IPS DF 6.9 (cell line): ENCODE measurements around the gene IGFBP4.
A peak's percentile ranks its signal among the peaks of the same experiment; 100 is the strongest.
"Not testable (repeated sequence)": the region's sequence is repeated elsewhere in the genome, so short reads cannot be mapped to it uniquely, and the experiment has no call there.

Experiments used
- DNase-seq: peaks from one replicate; pipeline ENCODE4 v3.0.0-alpha.2; 2013; ENCODE audit warnings: low read depth, low spot score
- H3K27ac ChIP-seq: one replicate; pipeline ENCODE4 v1.5.1; 2013; ENCODE audit warnings: low read length, control low read depth
- H3K27me3 ChIP-seq: 2 replicates; pipeline ENCODE4 v1.6.1; 2013; ENCODE audit warnings: mild to moderate bottlenecking, low read length; ENCODE audit not compliant: control insufficient read depth, insufficient read depth
- H3K36me3 ChIP-seq: 2 replicates; pipeline ENCODE4 v1.6.1; 2013; ENCODE audit warnings: low read length; ENCODE audit not compliant: control insufficient read depth, insufficient read depth
- H3K4me1 ChIP-seq: 2 replicates; pipeline ENCODE4 v1.6.1; 2013; ENCODE audit warnings: low read length; ENCODE audit not compliant: control insufficient read depth, insufficient read depth
- H3K4me3 ChIP-seq: 2 replicates; pipeline ENCODE4 v1.5.1; 2013; ENCODE audit warnings: mild to moderate bottlenecking, low read length
- H3K9me3 ChIP-seq: 2 replicates; pipeline ENCODE4 v1.6.1; 2013; ENCODE audit warnings: low read length, inconsistent platforms; ENCODE audit not compliant: control insufficient read depth, insufficient read depth
- WGBS: extraction: QIAGEN DNeasy Blood & Tissue Kit; methylation state at CpG from one replicate; pipeline ENCODE4 v1.1.7; 2013; ENCODE audit warnings: mixed read lengths, missing lambda C conversion rate; ENCODE audit not compliant: insufficient read length, insufficient coverage; 5-methylcytosine and 5-hydroxymethylcytosine counted together

The IGFBP4 gene

GRCh38 chr17:40443196-40443987 is at the start of gene IGFBP4:
TSS of gene IGFBP4 (plus strand) at chr17:40443450. CDS start at chr17:40443736, 286 bp downstream.
- Histone ChIP-seq H3K36me3 (no peaks in the 10 kb centered on the region), H3K9me3 (no peaks in the 10 kb centered on the region), H3K27me3 (no peaks in the 10 kb centered on the region), H3K27ac (no peak within 1 kb of the TSS), H3K4me1 (peaks cover 6% of the 10 kb centered on the region), H3K4me3 (peak within 1 kb of the TSS; percentile 38; the same call in 1 of the 2 replicates)
- no peak for DNase-seq
- WGBS = no CpG with 5 or more reads among the region's 98 CpGs

- no peak overlapping the region for H3K4me3 ChIP-seq
- no peaks in the 10 kb centered on the region for H3K27me3 ChIP-seq
- H3K9me3 ChIP-seq = no peaks in the 10 kb centered on the region
- no peak overlapping the region for H3K27ac ChIP-seq
- no CpG with 5 or more reads among the region's 4 CpGs for WGBS
- no peaks in the 10 kb centered on the region for H3K4me1 ChIP-seq
- DNase-seq = no peak
- H3K36me3 ChIP-seq = peaks cover 30% of the 10 kb centered on the region; the same call in 1 of the 2 replicates
These were observed 44.1 kb upstream of the IGFBP4 start for GRCh38 chr17:40399185-40399584.

- no peak overlapping the region for H3K4me3 ChIP-seq
- H3K36me3 ChIP-seq = peaks cover 36% of the 10 kb centered on the region; the same call in 1 of the 2 replicates
- no CpG with 5 or more reads among the region's 1 CpG for WGBS
- no peak overlapping the region for H3K27ac ChIP-seq
- H3K9me3 ChIP-seq = no peaks in the 10 kb centered on the region
- H3K27me3 ChIP-seq = no peaks in the 10 kb centered on the region
- no peak for DNase-seq
- H3K4me1 ChIP-seq = no peaks in the 10 kb centered on the region
These were observed 40.6 kb upstream of the IGFBP4 start for GRCh38 chr17:40402668-40403067.

- H3K27me3 ChIP-seq = no peaks in the 10 kb centered on the region
- H3K4me3 ChIP-seq = no peak overlapping the region
- H3K4me1 ChIP-seq = no peaks in the 10 kb centered on the region
- H3K36me3 ChIP-seq = peaks cover 31% of the 10 kb centered on the region; the same call in 1 of the 2 replicates
- WGBS = no CpG with 5 or more reads among the region's 3 CpGs
- no peaks in the 10 kb centered on the region for H3K9me3 ChIP-seq
- no peak overlapping the region for H3K27ac ChIP-seq
- DNase-seq = no peak
These were observed 39.2 kb upstream of the IGFBP4 start for GRCh38 chr17:40404003-40404402.

GRCh38 chr17:40407460-40407859 is 35.8 kb upstream of the IGFBP4 start:
- no peak overlapping the region for H3K27ac ChIP-seq
- peaks cover 17% of the 10 kb centered on the region; the same call in 1 of the 2 replicates for H3K36me3 ChIP-seq
- H3K9me3 ChIP-seq = no peaks in the 10 kb centered on the region
- no peaks in the 10 kb centered on the region for H3K27me3 ChIP-seq
- no peak for DNase-seq
- no peak overlapping the region for H3K4me3 ChIP-seq
- H3K4me1 ChIP-seq = no peaks in the 10 kb centered on the region
- WGBS = 100% methylated on average over 2 of the region's 3 CpGs

DNA sequence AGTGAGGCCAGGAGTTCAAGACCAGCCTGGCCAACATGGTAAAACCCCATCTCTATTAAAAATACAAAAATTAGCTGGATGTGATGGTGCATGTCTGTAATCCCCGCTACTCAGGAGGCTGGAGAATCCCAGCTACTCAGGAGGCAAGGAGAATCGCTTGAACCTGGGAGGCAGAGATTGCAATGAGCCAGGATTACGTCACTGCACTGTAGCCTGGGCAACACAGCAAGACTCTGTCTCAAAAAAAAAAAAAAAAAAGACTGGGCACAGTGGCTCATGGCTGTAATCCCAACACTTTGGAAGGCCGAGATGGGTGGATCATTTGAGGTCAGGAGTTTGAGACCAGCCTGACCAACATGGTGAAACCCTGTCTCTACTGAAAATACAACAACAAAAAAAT is 33.7 kb upstream of the IGFBP4 start:
- H3K9me3 ChIP-seq, H3K4me3 ChIP-seq, H3K27ac ChIP-seq, DNase-seq, H3K27me3 ChIP-seq, H3K4me1 ChIP-seq: not testable (repeated sequence)
- WGBS = no CpG with 5 or more reads among the region's 4 CpGs
- H3K36me3 ChIP-seq = peaks cover 11% of the 10 kb centered on the region; the same call in 1 of the 2 replicates

GRCh38 chr17:40410082-40410481 is 33.2 kb upstream of the IGFBP4 start:
- Histone ChIP-seq H3K27me3 (no peaks in the 10 kb centered on the region), H3K9me3 (no peaks in the 10 kb centered on the region), H3K36me3 (peaks cover 11% of the 10 kb centered on the region; the same call in 1 of the 2 replicates), H3K27ac (no peak overlapping the region), H3K4me3 (no peak overlapping the region), H3K4me1 (no peaks in the 10 kb centered on the region)
- WGBS = no CpG with 5 or more reads among the region's 1 CpG
- no peak for DNase-seq

GRCh38 chr17:40411821-40412220 is 31.4 kb upstream of the IGFBP4 start:
- DNase-seq = no peak
- H3K36me3 ChIP-seq = peaks cover 11% of the 10 kb centered on the region; the same call in 1 of the 2 replicates
- whole genome bisulfite sequencing = no CpG with 5 or more reads among the region's 4 CpGs

DNA sequence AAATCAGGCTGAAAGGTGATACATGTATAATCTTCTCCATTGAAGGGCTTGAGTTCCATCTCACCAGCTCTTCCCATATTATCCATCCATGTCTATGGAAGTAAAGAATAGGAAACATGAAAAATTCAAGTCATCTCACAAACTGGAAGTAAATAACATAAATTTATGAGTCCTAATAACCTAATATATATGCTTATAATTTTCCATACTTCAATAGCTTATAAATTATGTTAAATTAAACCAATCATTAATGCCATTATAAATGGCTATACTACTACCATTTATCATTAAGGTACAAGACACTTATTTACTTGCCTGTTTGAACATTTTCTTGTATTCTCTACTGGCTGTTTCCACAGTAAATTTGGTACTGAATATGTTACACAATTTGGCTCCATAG is 30.4 kb upstream of the IGFBP4 start:
- H3K27me3 ChIP-seq = no peaks in the 10 kb centered on the region
- H3K27ac ChIP-seq = no peak overlapping the region
- H3K9me3 ChIP-seq = no peaks in the 10 kb centered on the region
- H3K4me3 ChIP-seq = no peak overlapping the region
- H3K4me1 ChIP-seq = no peaks in the 10 kb centered on the region
- DNase-seq = no peak
- peaks cover 8% of the 10 kb centered on the region; the same call in 1 of the 2 replicates for H3K36me3 ChIP-seq

More at GRCh38 chr17:40411821-40412220, 31.4 kb upstream of the IGFBP4 start:
- H3K27me3 ChIP-seq = no peaks in the 10 kb centered on the region
- H3K27ac ChIP-seq = no peak overlapping the region
- no peaks in the 10 kb centered on the region for H3K9me3 ChIP-seq
- H3K4me1 ChIP-seq = no peaks in the 10 kb centered on the region
- no peak overlapping the region for H3K4me3 ChIP-seq

DNA sequence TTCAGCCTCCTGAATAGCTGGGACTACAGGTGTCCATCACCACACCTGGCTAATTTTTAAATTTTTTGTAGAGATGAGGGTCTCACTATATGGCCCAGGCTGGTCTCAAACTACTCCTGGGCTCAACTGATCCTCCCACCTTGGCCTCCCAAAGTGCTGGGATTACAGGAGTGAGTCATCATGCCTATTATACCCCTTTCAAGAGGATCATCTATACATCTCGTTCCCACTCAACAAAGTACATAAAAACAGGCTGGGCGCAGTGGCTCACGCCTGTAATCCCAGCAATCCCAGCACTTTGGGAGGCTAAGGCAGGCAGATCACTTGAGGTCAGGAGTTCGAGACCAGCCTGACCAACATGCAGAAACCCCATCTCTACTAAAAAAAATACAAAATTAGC is 28.9 kb upstream of the IGFBP4 start:
- H3K4me3 ChIP-seq, H3K36me3 ChIP-seq, H3K27me3 ChIP-seq, H3K9me3 ChIP-seq, H3K27ac ChIP-seq, H3K4me1 ChIP-seq, DNase-seq: not testable (repeated sequence)
- no CpG with 5 or more reads among the region's 4 CpGs for WGBS

DNA sequence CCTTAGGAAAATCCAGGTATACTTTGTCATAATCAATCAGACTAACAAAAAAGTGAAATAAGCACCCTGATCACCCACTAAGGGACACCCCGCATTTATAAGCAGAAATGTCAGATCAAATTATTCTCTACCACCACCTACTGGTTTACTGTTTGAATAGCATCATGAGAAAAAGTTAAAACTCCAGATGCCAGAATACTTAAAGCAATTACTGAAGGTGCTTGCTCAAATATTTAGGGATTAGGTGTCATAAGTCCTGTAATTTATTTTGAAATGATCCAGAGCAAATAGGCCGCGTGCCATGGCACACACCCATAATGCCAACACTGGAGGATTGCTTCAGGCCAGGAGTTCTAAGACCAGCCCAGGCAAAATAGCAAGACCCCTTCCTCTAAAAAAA is 27.9 kb upstream of the IGFBP4 start:
- WGBS = no CpG with 5 or more reads among the region's 3 CpGs
- no peak overlapping the region for H3K4me3 ChIP-seq

More for the DNA sequence above, 27.9 kb upstream of the IGFBP4 start:
- Histone ChIP-seq H3K9me3 (no peaks in the 10 kb centered on the region), H3K27ac (no peak overlapping the region), H3K4me1 (peaks cover 3% of the 10 kb centered on the region; the same call in 1 of the 2 replicates), H3K36me3 (peaks cover 6% of the 10 kb centered on the region; the same call in 1 of the 2 replicates), H3K27me3 (no peaks in the 10 kb centered on the region)
- no peak for DNase-seq
